DOHH2 (cell line): ENCODE measurements around the gene PLA2G4A.

Experiments used
- CTCF ChIP-seq: fragments of 200-600 bp; sonication (generic); IDR thresholded peaks from one replicate; pipeline ENCODE4 v1.5.1; 2014; ENCODE audit warnings: antibody characterized with exemption, mild to moderate bottlenecking, low read depth, low read length; ENCODE audit not compliant: poor library complexity, severe bottlenecking
- EZH2phosphoT487 ChIP-seq: fragments of 200-600 bp; sonication (generic); IDR thresholded peaks from 2 replicates; pipeline ENCODE4 v1.6.1; 2017; ENCODE audit warnings: borderline replicate concordance, mild to moderate bottlenecking, antibody characterized with exemption, low read length, moderate library complexity, mixed read lengths

GRCh38 chr1:186869526-186870228 is 40.9 kb downstream of the PLA2G4A start:
- TF ChIP-seq CTCF (no peak), EZH2phosphoT487 (no peak)
